HepG2 (cell line): ENCODE measurements around the gene MED20. TPM values are rescaled to one million over a fixed set of nuclear protein-coding genes. Genes with fewer than 3 reads are reported as not detected.

Experiments used
- ATAC-seq: fragments of 200-7000 bp; cut with Tn5 transposase; 3 replicates; pipeline ENCODE4 v1.9.1; 2020; ENCODE audit warnings: mild to moderate bottlenecking, moderate library complexity
- BruUV-seq: library from RNA; stranded (reverse); fragments of 400-500 nt; replicated peaks from 2 replicates; lab custom pipeline; 2021; lab: Mats Ljungman, UMichigan
- CTCF ChIA-PET: fragments of 300-600 bp; formaldehyde crosslinking; extraction: SDS; loops from one replicate; lab custom pipeline; 2021; ENCODE audit warnings: low total read pairs, inconsistent platforms, low intra/inter-chr PET ratio; lab: Yijun Ruan, JAX
- POLR2A ChIA-PET: fragments of 350-600 bp; sonication (Branson Sonifier 250); formaldehyde crosslinking; loops from one replicate; lab custom pipeline; 2020; ENCODE audit warnings: antibody characterized with exemption, inconsistent platforms; lab: Yijun Ruan, JAX
- DNase-seq: peaks from one replicate; pipeline ENCODE4 v3.0.0-alpha.2; 2015; ENCODE audit warnings: low spot score
- FAIRE-seq: peaks from 3 replicates; lab custom pipeline; 2011; peaks lifted over from hg19 to GRCh38; lab: Jason Lieb, UNC
- H2AFZ ChIP-seq: one replicate; pipeline ENCODE4 v1.6.1; 2011; ENCODE audit warnings: low read length, inconsistent platforms
- H3K27ac ChIP-seq: fragments of 300-600 bp; 3 replicates; pipeline ENCODE4 v1.8.0; 2011; ENCODE audit warnings: mixed run types, mild to moderate bottlenecking, mixed read lengths, low read length, inconsistent platforms; ENCODE audit not compliant: insufficient read depth; ENCODE audit errors: extremely low read length
- H3K27me3 ChIP-seq, 2 experiments: fragments of 200-600 bp in 1 of 2; 2 replicates in 1 of 2; 3 replicates in 1 of 2; pipeline versions ENCODE4 v1.6.0 to v1.8.0; 2011; ENCODE audit warnings: low read length in 2 of 2, mild to moderate bottlenecking in 2 of 2, moderate library complexity in 2 of 2, inconsistent platforms in 1 of 2; ENCODE audit not compliant: insufficient read depth in 2 of 2, control insufficient read depth in 1 of 2
- H3K36me3 ChIP-seq, 2 experiments: fragments of 200-600 bp in 1 of 2; replicated peaks in 1 of 2; 2 replicates in 1 of 2; 3 replicates in 1 of 2; pipeline versions ENCODE4 v1.5.1 to v1.8.0; 2011; ENCODE audit warnings: low read length in 2 of 2, inconsistent platforms in 1 of 2; ENCODE audit not compliant: insufficient read depth in 2 of 2, control insufficient read depth in 1 of 2
- H3K4me1 ChIP-seq: 2 replicates; pipeline ENCODE4 v1.5.1; 2012; ENCODE audit warnings: low read length, inconsistent platforms; ENCODE audit not compliant: insufficient read depth
- H3K4me2 ChIP-seq: 2 replicates; pipeline ENCODE4 v1.6.0; 2011; ENCODE audit warnings: low read depth, low read length, inconsistent platforms
- H3K4me3 ChIP-seq, 3 experiments: fragments of 200-600 bp in 1 of 3; sonication (generic), shearing (Covaris generic) in 1 of 3; replicated peaks in 1 of 3; 2 replicates each; pipeline ENCODE4 v1.5.1; 2011 to 2016; ENCODE audit warnings: low read length in 3 of 3, inconsistent platforms in 2 of 3, low read depth in 2 of 3, mild to moderate bottlenecking in 2 of 3, control low read depth in 1 of 3, mixed read lengths in 1 of 3; ENCODE audit not compliant: insufficient read depth in 1 of 3
- H3K79me2 ChIP-seq: one replicate; pipeline ENCODE4 v1.6.1; 2011; ENCODE audit warnings: low read length, inconsistent platforms; ENCODE audit not compliant: insufficient read depth
- H3K9ac ChIP-seq: 2 replicates; pipeline ENCODE4 v1.6.0; 2011; ENCODE audit warnings: mild to moderate bottlenecking, low read depth, low read length, inconsistent platforms; ENCODE audit not compliant: insufficient read depth
- H3K9me3 ChIP-seq: 2 replicates; pipeline ENCODE4 v1.5.1; 2012; ENCODE audit warnings: mild to moderate bottlenecking, low read length
- H4K20me1 ChIP-seq: 2 replicates; pipeline ENCODE4 v1.6.0; 2011; ENCODE audit warnings: inconsistent platforms, mild to moderate bottlenecking, low read length, moderate library complexity; ENCODE audit not compliant: insufficient read depth
- RFXAP ChIP-seq: sonication (generic); formaldehyde crosslinking; IDR thresholded peaks from 2 replicates; pipeline ENCODE4 v1.4.0; 2020; ENCODE audit warnings: missing genetic modification reagents, borderline replicate concordance
- TGIF2 ChIP-seq: IDR thresholded peaks from 2 replicates; pipeline ENCODE4 v1.6.1; 2016; ENCODE audit warnings: control low read depth, missing compliant biosample characterization
- TP53 ChIP-seq: sonication (generic); formaldehyde crosslinking; conservative IDR thresholded peaks from 2 replicates; pipeline ENCODE4 v1.4.0; 2020; ENCODE audit warnings: missing genetic modification reagents
- ZBTB46 ChIP-seq: sonication (generic); formaldehyde crosslinking; IDR thresholded peaks from 2 replicates; pipeline ENCODE4 v1.4.0; 2020; ENCODE audit warnings: mild to moderate bottlenecking, missing genetic modification reagents, borderline replicate concordance
- ZNF205 ChIP-seq: IDR thresholded peaks from 2 replicates; pipeline ENCODE4 v1.6.1; 2018; ENCODE audit warnings: missing biosample characterization, missing genetic modification reagents
- ZNF605 ChIP-seq: sonication (generic); formaldehyde crosslinking; IDR thresholded peaks from 2 replicates; pipeline ENCODE4 v1.8.0; 2022; ENCODE audit warnings: mild to moderate bottlenecking, missing genetic modification reagents
- ZNF709 ChIP-seq: sonication (generic); formaldehyde crosslinking; IDR thresholded peaks from 2 replicates; pipeline ENCODE4 v1.5.0; 2020; ENCODE audit warnings: mild to moderate bottlenecking, missing genetic modification reagents
- ZNF788 ChIP-seq: sonication (generic); formaldehyde crosslinking; IDR thresholded peaks from 2 replicates; pipeline ENCODE4 v1.5.0; 2020; ENCODE audit warnings: mild to moderate bottlenecking, missing genetic modification reagents, borderline replicate concordance
- in situ Hi-C: cut with HindIII; loops from 2 replicates; pipeline ENCODE4 v1.10.0; 2017; ENCODE audit warnings: low pct_unique_long_range_greater_than_20kb; ENCODE audit not compliant: extremely low pct_ligation_motif_present
- intact Hi-C: fragments of 100-400 bp; cut with micrococcal nuclease; formaldehyde crosslinking; loops from one replicate; pipeline ENCODE4 v1.10.0; 2022; ENCODE audit not compliant: unreplicated experiment
- polyA plus RNA-seq, 8 experiments: library from polyadenylated mRNA; depleted of rRNA in 3 of 8; stranded (reverse) in 7 of 8; unstranded in 1 of 8; fragments of >200 nt; fragmentation: Illumina TruSeq in 4 of 8; extraction: Trizol in 4 of 8; gene quantifications; 2 replicates each; pipeline versions ENCODE4 v1.2.1 to v1.2.3, GENCODE V29; 2011 to 2016; ENCODE audit warnings: low read depth in 4 of 8, missing spikeins in 1 of 8, mixed read lengths in 1 of 8; ENCODE audit not compliant: insufficient read depth in 1 of 8
- total RNA-seq, 5 experiments: library from RNA; depleted of rRNA; stranded (reverse); fragments of >200 nt; fragmentation: Illumina TruSeq; extraction: Trizol; gene quantifications; 2 replicates each; pipeline ENCODE4 v1.2.3, GENCODE V29; 2016; ENCODE audit warnings: low read depth in 1 of 5
- TF ChIP-seq, protein P1 (sequence below): sonication (generic); formaldehyde crosslinking; IDR thresholded peaks from 2 replicates; pipeline ENCODE4 v1.8.0; 2022; ENCODE audit warnings: missing genetic modification reagents, low read depth, mild to moderate bottlenecking, borderline replicate concordance

Gene MED20
- total and polyA plus RNA-seq, 2 of the 13 experiments (the other 11 are each of a cell fraction or from before 2014, with no cell fraction given): 28.1 to 41.1 TPM

DNA sequence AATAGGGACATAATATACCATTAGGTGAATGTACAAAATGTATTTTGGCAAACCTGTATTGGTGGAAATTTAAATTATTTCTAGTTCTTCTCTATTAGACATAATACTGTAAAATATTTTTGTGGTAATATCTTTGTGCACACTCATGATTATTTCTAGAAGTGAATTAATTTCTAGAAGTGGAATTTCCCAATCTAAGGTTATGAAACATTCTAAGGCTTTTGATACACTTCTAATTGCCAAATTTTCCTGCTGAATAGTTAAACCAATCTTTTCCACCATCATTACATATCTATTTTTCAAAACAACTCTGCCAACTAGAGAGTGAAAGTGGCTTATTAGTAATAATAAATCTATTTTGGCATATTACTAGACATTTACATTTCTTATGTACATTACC lies 22.5 kb upstream of the MED20 start:
- H2AFZ ChIP-seq: no peak overlapping the region
- peaks cover 28% of the 10 kb centered on the region for H3K4me1 ChIP-seq
- no peak for FAIRE-seq
- H3K79me2 ChIP-seq: no peaks in the 10 kb centered on the region
- intact Hi-C loops (no loop called here), in situ Hi-C loops (no loop called here)
- no peaks in the 10 kb centered on the region for H3K36me3 ChIP-seq
- H3K27ac ChIP-seq: no peak overlapping the region
- no peak for DNase-seq
- TF ChIP-seq, protein P1, sequence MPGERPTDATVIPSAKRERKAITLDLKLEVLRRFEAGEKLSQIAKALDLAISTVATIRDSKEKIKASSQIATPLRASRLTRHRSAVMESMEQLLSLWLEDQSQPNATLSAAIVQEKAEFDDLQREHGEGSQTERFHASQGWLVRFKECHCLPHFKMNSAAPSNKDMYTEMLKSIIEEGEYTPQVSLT (CRISPR knock-in tag): no peak
- TF ChIP-seq ZNF788 (CRISPR knock-in tag) (no peak), TGIF2 (CRISPR knock-in tag) (no peak), ZNF709 (CRISPR knock-in tag) (no peak), ZNF605 (no peak), ZNF205 (CRISPR knock-in tag) (no peak), TP53 (CRISPR knock-in tag) (no peak), RFXAP (CRISPR knock-in tag) (no peak), ZBTB46 (CRISPR knock-in tag) (no peak)
- no peak overlapping the region for H3K4me3 ChIP-seq
- H4K20me1 ChIP-seq: no peaks in the 10 kb centered on the region
- no peaks in the 10 kb centered on the region for H3K9me3 ChIP-seq
- H3K9ac ChIP-seq: no peak overlapping the region
- POLR2A ChIA-PET: interaction anchor here (1.1 kb wide), 1 partner anchor 23 kb away, joined by 3 read pairs; the partner anchor contains the start of genes BYSL and MED20
- CTCF ChIA-PET: interaction anchor here (0.7 kb wide), 1 partner anchor 574 kb away, joined by 3 read pairs; no protein-coding TSS in a partner anchor
- no peak for ATAC-seq
- no TSS peak for BruUV-seq
- no peaks in the 10 kb centered on the region for H3K27me3 ChIP-seq
- H3K4me2 ChIP-seq: no peak overlapping the region
